NAMALWA (cell line): ENCODE data around the gene SUGP1.
A peak's percentile ranks its signal among the peaks of the same experiment; 100 is the strongest.

Experiments
- DNase-seq: peaks from one replicate; pipeline ENCODE4 v3.0.0-alpha.2; 2015; ENCODE audit warnings: low spot score

Gene SUGP1

DNA sequence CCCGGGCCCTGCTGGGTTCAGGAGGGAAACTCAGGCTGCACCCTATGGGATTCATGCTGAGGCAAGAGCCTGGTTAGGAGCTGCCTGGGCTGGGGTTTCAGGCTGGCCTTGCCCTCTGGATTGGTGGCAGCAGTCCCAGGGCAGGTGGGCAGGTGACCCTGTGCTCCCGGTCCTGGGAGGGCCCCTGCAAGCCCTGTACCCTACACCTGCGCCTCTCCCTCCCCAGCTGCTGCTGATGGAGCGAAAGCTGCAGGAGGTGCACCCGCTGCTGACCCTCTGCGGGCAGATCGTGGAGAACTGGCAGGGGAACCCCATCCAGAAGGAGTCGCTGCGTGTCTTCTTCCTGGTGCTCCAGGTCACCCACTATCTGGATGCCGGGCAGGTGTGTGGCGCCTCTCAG, 20.7 kb upstream of the SUGP1 start:
- DNase-seq = no peak

DNA sequence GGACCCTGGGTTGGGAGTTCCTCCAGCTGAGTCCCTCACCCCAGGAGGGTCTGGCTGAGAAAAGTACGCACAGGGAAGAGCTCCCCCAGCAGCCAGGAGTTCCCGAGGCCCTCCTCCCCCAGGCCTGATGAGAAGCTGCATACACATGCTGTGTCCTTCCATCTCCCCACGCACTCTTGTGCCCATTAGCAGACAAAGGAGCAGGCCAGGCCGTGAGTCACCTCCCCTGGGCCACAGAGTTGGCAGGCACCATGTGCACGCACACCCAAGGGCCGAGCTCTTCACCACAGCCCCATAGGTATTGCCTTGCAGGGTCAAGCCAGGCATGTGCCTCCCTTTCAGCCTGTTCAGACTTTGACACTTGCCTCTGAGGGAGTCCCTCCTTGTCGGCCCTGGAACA, 17.8 kb upstream of the SUGP1 start:
- DNase-seq = no peak

DNA sequence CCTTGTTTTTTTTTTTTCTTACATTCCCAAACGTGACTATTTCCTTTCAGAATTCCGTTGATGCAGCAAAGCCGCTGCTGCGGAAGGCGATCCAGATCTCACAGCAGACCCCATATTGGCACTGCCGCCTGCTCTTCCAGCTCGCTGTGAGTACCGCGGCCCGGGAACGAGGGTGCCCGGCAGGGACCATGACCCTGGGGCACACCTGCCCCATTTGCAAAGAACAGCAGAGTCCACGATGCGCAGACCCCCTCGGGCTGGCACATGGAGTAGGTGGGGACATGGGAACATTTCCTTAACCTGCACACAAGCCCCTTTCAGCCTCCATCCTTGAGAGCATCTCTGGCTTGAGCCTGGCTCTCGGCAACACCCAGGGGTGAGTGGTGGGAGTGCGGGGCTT, 16.8 kb upstream of the SUGP1 start:
- DNase-seq = no peak

DNA sequence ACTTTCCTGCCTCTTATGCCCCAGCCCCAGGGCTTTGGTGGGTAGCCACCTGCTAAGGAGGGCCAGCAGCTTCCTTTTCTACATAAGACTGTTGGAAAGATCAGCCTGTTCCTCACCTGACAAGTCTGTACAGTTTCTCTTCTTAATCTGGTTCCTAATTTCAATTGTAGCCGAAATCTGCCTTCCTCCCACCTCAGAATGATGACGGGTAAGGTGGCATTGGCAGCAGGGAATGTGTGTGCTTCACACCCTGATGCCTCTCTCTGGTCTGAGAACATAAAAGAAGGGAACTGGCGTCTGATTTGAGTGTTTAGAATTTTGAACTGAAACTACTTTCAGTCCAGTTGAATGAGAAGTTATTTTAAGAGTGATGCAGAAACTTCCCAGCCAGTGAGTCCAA, 16.3 kb upstream of the SUGP1 start:
- no peak for DNase-seq

DNA sequence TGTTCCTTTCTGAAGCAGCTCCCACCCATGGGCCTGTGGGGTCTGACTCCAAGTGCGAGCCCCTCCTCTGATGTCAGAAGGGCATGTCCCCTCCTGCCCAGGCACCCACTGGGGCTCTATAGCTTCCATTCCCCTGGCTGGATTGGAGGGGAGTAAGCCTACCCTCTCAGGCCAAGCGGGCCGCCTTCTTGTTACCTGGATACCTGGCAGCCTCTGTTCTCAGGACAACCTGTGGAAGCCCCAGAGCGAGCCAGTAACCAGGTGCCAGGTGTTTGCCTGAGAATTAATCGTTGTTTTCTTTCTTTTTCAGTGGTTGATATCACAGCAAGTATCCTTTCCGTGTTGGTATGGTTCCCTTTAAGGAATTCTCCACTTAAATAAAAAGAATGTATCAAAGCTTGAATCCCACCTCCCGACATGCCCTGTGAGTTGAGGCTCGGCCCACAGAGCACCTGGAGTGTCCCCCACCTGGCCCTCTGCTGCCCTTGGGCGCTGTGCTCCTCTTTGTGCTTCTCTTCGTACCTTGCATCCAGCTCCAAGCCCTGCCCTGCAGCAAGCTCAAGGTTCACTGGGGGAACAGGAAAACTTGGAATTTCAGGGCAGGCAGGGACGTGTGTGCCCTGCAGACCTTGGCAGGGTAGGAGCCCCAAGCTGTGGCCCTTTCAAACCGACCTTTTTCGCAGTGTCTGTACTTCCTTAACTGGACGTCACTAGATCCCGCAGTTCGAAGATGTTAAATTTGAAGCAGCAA, 15.3 kb upstream of the SUGP1 start:
- DNase-seq = no peak

DNA sequence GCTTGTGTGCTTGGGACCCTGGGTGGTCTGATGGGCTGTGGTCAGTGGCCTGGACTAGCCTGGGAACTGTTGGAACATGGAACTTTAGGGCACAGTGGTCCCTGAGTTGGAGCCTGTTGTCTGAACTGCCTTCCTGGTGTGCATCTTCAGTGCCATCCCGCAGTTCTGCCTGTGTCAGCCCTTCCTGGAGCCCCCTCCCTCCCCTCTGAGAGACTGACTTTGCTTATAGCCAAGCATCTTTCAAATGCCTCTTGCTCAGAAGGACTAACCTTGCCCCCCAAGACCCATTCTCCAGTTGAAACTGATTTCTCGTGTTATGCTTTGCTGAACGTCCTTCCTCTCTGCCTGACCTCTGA, 14.7 kb upstream of the SUGP1 start:
- DNase-seq = no peak

DNA sequence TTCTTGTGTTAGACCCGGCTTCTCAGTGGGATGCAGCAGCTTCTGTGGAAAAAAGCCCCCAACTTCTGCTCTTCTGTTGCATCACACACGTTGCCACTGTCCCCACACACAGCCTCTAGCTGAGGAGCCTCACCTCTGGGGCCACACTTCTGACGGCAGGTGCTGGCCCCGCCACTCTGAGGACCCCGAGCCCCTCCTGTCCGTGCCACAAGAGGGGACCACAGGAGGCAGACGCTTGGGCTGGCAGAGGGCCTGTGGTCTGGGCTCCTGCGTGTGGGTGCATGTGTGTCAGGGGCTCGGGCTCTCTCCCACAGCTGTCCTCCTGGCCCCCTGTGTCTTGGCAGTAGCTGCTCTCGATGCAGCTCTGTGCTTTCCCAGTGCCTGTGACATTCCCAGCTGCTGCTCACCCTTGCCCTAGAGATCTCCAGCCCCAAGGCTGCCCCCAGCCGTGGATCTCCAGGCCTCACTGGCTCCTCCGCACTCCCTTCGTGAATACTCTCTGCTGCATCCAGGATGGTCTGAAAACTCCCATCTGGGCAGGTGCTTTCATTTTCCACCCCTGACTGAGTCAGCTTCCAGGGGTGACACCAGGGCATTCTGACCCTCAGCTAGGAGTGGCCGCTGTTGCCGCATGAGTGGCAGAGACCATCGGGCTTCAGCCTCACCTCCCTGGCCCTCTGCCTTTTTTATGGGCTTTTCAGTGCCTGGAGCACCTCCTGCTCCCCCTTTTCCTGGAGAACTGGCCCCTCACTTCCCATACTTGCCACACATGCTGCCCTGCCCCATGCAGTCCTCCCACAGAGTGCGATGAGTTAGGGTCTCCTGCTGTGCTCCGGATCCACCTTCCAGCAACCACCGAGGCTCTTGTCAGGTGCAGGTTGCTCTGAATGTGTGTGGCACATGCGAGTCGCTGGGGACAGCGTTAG, 14.0 kb upstream of the SUGP1 start:
- no peak for DNase-seq

DNA sequence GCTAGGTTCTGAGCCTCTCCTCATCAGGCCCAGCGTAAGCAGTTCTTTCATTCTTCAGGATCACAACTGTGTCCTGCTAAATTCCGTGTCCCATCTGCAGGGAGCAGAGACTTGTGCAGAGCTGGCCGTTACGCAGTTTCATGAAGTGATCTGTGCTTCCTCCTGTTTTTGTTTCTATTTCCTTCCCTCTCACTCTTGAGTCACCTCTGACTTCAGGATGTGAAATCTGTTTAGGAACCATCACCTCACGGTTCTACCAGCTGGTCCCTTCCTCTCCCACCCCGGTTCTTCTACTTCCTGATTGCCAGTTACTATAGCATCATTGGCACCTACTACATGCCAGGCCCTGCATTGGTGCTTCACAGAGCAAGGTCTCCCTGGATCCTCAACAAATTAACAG, 8.8 kb upstream of the SUGP1 start:
- no peak for DNase-seq

DNA sequence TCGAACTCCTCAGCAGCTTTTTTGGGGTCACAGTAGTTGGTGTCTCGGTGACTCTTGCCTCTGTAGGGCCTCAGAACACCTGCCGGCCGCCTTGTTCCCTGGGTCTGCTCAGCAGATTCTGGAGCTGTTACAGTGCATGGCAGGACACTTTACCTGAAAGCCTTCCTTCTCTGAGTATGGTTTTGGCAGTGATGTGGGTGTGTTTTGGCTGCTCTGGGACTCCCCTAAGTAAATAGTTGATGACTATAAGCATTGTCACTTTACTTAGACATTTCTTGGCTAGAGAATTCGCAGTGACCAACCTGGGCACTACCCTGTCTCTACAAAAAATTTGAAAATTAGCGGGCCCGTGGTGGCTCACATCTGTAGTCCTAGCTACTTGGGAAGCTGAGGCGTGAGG, 7.4 kb upstream of the SUGP1 start:
- DNase-seq = no peak

DNA sequence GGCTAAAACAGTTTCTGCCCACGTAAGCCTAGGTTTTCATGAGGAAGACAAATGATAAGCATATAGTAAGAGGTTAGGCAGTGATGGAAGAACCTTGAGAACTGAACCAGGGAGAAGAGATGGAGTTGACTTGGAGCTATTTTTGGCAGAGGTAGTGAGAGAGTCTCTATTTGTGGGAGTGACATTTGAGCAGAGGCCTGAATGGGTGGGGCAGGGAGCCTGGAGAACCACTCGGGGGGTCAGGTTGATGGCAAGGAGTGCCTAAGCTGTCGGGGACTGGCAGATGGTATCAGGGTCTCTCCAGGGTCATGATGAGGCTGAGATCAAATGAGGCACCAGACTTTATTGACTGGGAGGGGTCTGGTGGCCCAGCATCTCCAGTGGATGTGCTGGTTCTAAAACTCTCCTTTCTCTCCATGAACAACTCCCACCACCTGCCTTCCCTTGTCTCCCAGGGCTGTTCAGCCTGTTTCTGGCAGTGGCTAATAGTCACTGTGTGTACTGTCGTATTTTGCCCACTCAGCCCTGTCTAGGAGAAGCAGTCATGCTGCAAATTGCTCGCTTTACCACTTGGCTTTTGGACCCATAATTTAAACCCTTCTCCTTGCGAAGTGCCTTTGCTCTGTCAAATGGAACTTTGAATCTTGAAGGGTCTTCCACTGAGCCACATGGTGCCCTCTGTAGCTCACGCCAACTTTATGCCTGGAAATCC, 3.9 kb upstream of the SUGP1 start:
- no peak for DNase-seq

DNA sequence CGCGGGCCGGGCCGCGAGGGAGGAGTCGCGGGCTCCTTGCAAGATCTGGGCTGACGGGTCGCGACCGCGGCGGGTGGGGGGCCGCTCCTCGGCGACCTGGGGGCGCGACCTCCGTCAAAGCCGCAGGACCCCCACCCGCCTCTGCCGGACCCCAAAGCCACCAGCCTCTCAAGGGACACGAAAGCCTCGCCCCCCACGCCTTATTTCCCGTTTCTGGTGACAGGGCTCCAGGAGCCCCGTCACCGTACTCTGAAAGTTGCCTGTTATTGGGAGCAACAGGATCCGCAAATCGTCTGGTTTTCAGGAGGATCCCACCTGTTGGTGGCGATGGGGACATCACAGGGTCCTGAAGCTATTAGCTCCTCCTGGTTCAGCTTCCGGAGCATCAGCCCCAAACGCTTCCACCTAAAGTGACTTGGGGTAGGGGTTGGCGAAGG, 850 bp upstream of the SUGP1 start:
- no peak for DNase-seq

DNA sequence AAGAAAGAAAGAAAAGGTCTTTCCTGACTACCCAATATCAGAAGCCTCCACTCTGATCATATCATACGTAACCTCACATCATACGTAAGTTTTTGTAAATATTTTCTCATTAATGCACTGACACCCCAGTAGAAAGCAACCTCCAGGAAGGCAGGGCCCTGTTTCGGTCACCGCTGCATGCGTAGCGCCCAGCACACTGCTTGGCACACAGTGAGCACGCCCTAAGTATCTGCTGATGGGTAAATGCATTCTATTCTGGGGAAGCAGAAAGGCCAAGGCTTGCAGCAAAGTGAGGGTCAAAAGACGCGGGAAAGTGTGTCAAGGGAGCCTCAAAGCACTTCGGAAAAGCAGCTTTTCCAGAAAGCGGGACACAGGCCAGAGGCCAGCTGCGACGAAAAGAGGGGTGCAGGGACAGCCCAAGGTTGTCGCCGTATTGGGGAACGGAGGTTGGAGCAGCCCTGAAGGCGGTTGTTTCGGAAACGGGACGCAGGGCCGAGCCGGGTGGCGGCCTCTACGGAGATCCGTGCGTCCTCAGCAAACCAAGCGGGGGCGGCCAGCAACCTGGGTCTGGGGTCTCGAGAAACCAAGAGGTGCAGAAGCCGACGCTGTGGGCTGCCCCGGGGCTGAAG, 463 bp downstream of the SUGP1 start:
- DNase-seq = no peak

DNA sequence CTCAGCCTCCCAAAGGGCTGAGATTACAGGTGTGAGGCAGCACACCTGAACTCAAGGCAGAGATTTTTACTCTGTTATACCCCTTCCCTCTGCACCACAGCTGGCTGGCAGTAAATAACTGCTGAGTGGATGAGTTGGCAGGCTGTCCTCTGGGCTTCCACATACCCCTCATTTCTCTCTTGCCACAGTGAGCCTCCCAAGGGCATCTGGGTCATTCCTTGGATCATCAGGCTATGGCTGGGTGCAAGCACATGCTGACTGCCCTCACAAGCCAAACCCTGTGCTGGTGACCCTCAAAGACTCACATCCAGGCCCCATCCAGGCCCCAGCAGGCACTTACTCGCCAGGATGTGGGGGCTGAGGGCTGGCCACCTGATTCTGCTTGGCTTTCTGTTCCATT, 4.2 kb downstream of the SUGP1 start:
- DNase-seq = no peak

DNA sequence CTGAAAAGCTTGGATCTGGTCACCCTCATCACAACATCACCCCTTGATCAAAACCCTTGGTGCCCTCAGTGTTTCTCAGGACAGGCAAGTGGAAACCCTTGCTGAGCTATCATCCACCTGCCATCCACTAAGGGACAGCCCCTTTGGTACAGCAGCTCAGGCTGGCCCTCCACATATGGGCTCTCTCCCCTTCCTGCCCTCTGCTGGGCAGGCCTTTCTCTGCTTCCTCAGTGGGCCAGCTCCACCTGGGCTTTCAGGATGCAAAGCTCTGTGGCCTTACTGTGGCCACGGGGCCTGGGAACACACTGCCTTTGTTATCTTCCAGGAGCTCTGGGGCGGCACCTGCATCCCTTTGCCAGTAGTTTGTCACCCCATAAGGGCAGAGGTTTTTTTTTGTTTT, 4.9 kb downstream of the SUGP1 start:
- DNase-seq = peak; percentile 20

DNA sequence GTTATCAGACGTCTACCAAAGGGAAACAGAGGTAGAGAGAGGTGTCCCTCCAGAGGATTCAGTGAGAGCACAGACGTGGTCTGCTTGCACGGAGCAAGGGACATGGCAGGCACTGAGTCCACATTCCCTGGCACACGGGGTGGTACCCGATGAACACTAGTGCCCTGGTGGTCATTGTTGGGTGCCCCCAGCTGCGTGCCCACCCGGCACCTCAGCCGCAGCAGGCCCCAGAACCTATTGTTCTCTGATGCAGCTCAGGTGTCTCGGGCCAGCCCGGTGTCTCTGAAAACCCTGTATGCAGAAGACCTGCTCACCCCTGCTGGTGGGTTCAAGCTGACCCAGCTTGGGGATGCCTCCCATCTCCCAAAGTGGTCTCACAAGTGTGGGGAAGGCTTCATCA, 11.9 kb downstream of the SUGP1 start:
- no peak for DNase-seq

DNA sequence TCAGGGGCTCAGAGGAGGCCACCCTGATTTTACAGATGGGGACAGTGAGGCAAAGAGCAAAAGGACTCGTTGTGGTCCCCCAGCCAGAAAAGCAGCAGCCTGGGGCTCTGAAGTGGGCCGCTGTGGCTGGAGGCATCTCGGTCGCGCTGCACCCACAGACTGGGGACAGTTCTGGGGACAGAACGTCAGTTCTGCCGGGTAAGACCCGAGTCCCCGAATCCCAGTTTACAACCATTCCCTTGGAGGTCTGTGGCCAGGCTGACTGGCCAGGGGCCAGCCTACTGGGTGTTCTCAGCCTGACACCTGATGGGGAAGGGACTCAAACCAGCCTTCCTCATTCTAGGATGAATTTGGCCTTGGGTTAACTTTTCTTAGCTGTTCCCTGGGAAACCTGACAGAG, 14.1 kb downstream of the SUGP1 start:
- DNase-seq = no peak

DNA sequence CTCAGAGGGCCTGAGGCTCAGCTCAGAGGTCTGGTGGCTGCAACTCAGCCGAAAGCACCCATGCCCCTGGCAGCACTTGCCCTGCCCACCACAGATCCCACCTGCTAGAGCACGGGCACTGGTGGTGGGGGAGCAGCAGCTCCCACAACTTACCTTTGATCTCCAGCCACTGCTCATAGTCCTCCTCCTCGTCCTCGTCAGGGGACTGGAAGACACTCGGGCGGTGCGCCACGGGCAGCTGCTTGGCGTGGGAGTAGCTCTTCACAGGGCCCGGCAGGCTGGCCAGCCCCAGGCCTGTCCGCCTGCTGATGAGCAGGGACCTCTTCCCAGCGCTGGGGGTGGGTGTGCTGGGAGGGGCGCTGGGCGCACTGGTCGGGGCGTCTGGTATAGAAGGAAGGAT, 14.6 kb downstream of the SUGP1 start:
- no peak for DNase-seq

DNA sequence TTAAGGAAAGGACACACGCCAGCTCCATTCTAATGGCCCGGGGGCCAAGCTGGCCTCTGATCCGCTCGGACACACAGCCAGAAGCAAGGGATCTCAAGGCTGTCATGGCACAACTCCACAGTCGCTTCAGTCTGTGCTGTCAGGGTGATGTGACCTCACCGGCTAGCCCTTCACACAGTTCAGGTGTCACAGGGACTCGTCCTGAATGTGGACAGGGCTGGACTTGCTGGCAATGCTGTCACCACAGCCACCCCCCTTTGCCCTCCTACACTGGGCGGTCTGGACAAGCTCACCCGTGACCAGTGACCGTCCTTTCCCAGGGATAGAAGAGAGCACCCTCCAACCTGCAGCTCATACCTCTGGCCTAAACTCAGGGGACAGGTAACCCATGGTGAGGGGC, 15.2 kb downstream of the SUGP1 start:
- DNase-seq = no peak

DNA sequence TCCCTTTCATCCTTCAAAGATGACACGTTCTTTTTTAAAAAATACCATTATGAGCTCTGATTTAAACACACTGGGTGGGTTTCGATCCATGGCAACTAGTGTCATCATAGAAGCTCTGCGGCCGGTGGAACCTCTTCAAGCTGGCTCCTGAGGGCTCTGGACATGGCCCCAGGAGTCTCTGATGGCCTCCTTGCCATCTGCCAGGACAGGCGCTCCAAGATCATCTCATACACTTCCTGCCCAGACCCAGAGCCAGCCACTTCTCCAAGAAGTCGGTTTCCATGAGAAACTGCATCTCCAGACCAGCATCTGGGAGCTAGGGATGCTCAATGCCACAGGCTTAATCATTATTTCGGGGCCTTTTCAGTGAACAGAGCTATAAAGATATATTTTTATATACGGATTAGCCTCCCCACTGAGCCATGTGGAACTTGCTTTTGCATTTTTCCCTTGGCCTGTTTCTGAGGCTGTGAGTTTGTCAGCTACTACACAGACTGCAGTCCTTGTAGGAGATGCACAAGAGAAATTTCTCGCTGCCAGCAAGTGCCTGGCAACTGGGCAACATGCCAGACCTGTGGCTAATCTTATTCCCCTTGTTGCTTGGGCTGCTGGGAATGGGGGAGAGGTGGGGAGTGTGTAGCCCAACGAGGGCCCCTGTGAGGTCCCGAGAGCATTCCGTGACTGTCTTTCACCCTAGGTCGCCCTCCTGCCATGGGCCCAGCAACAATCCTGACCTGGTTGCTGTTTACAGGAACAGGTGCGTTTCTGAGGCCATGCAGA, 15.9 kb downstream of the SUGP1 start:
- no peak for DNase-seq

DNA sequence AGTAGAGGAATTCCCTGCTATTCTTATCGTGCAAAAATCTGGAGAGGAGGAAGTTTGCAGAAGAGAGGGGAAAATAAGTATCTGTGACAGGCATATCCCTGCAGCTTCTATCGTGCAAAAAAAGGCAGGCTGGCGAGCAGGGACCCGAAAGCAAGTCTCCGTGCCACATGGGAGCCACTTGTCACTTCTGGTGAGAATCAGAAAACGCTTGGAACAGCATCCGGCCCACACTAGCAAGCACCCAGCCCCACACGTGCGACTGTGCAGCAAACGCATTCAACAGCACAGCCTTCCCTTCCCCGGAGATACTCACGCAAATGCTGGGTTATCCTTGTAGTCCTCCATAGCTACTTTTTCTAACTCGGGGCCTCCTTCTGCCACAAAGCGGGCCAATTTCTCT, 16.9 kb downstream of the SUGP1 start:
- DNase-seq = no peak

DNA sequence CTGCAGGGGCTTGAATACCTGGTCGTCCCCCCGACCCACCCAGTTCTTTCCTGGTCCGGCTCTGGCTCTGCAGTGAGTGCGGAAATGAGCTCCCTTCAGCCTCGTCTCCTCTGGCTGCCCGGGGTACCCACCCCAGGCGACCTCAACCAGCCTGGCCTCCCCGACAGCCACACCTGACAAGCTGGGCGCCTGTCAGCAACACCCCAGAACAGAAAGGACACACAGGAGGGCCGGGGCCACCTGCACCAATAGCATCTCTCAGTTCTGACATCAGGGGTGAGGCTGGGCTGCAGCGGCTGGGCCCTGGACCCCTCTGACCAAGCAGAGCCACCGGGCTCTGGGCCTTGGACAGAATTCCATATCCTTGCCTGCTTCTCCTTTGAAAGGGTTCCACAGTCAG, 19.7 kb downstream of the SUGP1 start:
- DNase-seq = no peak

DNA sequence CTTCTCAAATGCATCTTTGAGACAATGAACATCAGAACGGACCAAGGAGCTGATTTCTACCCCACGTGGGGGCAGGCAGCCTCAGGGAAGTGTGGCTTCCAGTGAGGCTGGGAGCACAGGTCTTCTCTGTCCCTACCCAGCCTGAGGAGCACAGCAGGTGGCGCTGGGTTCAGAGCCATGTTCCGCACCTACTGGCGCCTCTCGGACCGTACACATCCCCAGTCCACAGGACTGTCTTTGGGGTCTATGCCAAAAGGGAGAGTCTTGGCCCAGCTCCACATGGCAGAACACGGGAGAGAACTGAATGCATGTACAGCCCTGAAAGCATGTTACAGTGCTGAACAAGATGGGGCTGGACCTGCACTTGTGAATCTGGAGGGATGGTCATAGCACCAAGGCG, 22.6 kb downstream of the SUGP1 start:
- no peak for DNase-seq
